Omental fat pad (tissue), 4 donors: ENCODE results near the gene NUAK1. TPM values are rescaled to one million over a fixed set of nuclear protein-coding genes. Genes with fewer than 3 reads are reported as not detected.

ENCODE experiments used
- ATAC-seq: fragments of 150-250 bp; one replicate; pipeline ENCODE4 v1.9.1; 2016; ENCODE audit warnings: mild to moderate bottlenecking, moderate library complexity; ENCODE audit not compliant: low FRiP score
- DNase-seq: peaks from one replicate; pipeline ENCODE4 v3.0.0-alpha.2; 2019; ENCODE audit warnings: low spot score
- CTCF ChIP-seq, 3 donors: fragments of 450-650 bp; IDR thresholded peaks; one replicate each; pipeline ENCODE4 v1.5.1; 2016 to 2017; ENCODE audit warnings: antibody characterized with exemption in 3 of 3, mild to moderate bottlenecking in 3 of 3, moderate library complexity in 2 of 3
- total RNA-seq, 4 donors: library from RNA; depleted of rRNA; stranded (reverse); fragments of >200 nt; gene quantifications; one replicate each; pipeline ENCODE4 v1.1.0, GENCODE V29; 2016

The NUAK1 gene
- total RNA-seq, 4 donors from 2014 or later, result 6.8 to 47.3 (median 21.0) TPM

- DNase-seq, result no peak
- no peak for ATAC-seq
- TF ChIP-seq CTCF (IDR thresholded peaks at IDR 0.05), result no peak
These were observed 11.8 kb upstream of the NUAK1 start for GRCh38 chr12:106150555-106150954.

- DNase-seq (no peak), ATAC-seq (no peak)
- TF ChIP-seq CTCF (IDR thresholded peaks at IDR 0.05), result no peak
These were observed 10.5 kb upstream of the NUAK1 start for GRCh38 chr12:106149096-106149784.

DNA sequence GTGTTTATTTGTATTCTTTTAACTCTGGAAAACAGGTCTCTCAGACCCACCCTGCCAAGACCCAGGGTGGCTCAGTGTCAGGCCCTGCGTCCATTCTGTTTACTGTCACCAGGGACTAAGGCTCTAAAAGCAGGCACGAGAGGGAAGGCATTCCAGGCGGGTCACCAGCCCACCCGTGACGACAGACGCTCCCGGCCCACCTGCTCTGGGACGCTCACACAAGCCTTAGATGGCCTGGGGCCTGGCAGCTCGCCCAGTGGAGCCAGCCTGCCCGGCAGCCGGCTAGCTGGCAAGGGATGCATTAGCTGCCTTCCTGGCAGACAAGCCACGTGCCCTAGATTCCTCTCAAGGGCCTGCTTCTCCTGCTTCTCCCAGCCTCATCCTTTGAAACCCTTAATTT lies 9.2 kb upstream of the NUAK1 start:
- DNase-seq (no peak), ATAC-seq (no peak)
- TF ChIP-seq CTCF (IDR thresholded peaks at IDR 0.05), result no peak

- DNase-seq, result no peak
- no peak for ATAC-seq
- no peak for TF ChIP-seq CTCF (IDR thresholded peaks at IDR 0.05)
These were observed 8.2 kb upstream of the NUAK1 start for GRCh38 chr12:106146987-106147386.

- ATAC-seq (no peak), DNase-seq (no peak)
- TF ChIP-seq CTCF (IDR thresholded peaks at IDR 0.05), result no peak
These were observed 7.0 kb upstream of the NUAK1 start for GRCh38 chr12:106145539-106146447.

- no peak for ATAC-seq
- DNase-seq, result no peak
- TF ChIP-seq CTCF (IDR thresholded peaks at IDR 0.05), result no peak
These were observed 6.1 kb upstream of the NUAK1 start for GRCh38 chr12:106144847-106145246.
